Endothelial cell of umbilical vein (primary cell): ENCODE results near the gene RNF25. TPM values are rescaled to one million over a fixed set of nuclear protein-coding genes. Genes with fewer than 3 reads are reported as not detected.

Source experiments
- BruUV-seq: library from RNA; stranded (reverse); fragments of 400-500 nt; replicated peaks from 2 replicates; lab custom pipeline; 2021; lab: Mats Ljungman, UMichigan
- CTCF ChIA-PET: fragments of 300-600, 350-600 bp; sonication (Branson Sonifier 250); formaldehyde crosslinking; loops from one replicate; lab custom pipeline; 2021; ENCODE audit warnings: antibody characterized with exemption, inconsistent platforms; lab: Charles Lee
- POLR2A ChIA-PET: fragments of 300-600, 350-600 bp; sonication (Branson Sonifier 250); formaldehyde crosslinking; loops from one replicate; lab custom pipeline; 2021; ENCODE audit warnings: antibody characterized with exemption, inconsistent platforms; lab: Charles Lee
- DNase-seq: peaks from one replicate; pipeline ENCODE4 v3.0.0-alpha.2; 2011; ENCODE audit warnings: low read depth, low spot score
- FAIRE-seq: peaks from 2 replicates; lab custom pipeline; 2011; peaks lifted over from hg19 to GRCh38; lab: Jason Lieb, UNC
- H2AFZ ChIP-seq: 2 replicates; pipeline ENCODE4 v1.6.0; 2012; ENCODE audit warnings: low read depth, low read length, control low read depth, inconsistent platforms
- H3K27ac ChIP-seq: 2 replicates; pipeline ENCODE4 v1.5.1; 2011; ENCODE audit warnings: low read depth, mild to moderate bottlenecking, control low read depth, low read length, moderate library complexity; ENCODE audit not compliant: insufficient read depth
- H3K27me3 ChIP-seq, 2 experiments: 2 replicates each; pipeline versions ENCODE4 v1.6.0 to v1.6.1; 2011; ENCODE audit warnings: low read length in 2 of 2, mixed read lengths in 1 of 2; ENCODE audit not compliant: control insufficient read depth in 2 of 2, insufficient read depth in 2 of 2
- H3K36me3 ChIP-seq, 2 experiments: 2 replicates in 1 of 2; 3 replicates in 1 of 2; pipeline ENCODE4 v1.5.1; 2011; ENCODE audit warnings: low read length in 2 of 2, mild to moderate bottlenecking in 1 of 2, moderate library complexity in 1 of 2; ENCODE audit not compliant: control insufficient read depth in 2 of 2, insufficient read depth in 2 of 2; ENCODE audit errors: extremely low read depth in 1 of 2
- H3K4me1 ChIP-seq: 3 replicates; pipeline ENCODE4 v1.5.1; 2011; ENCODE audit warnings: mild to moderate bottlenecking, low read length; ENCODE audit not compliant: control insufficient read depth, insufficient read depth; ENCODE audit errors: extremely low read depth
- H3K4me2 ChIP-seq: 2 replicates; pipeline ENCODE4 v1.6.1; 2011; ENCODE audit warnings: low read length, control low read depth, mixed read lengths; ENCODE audit not compliant: insufficient read depth
- H3K4me3 ChIP-seq, 3 experiments: fragments of 200-600 bp in 1 of 3; sonication (generic), shearing (Covaris generic) in 1 of 3; replicated peaks in 1 of 3; 2 replicates each; pipeline ENCODE4 v1.5.1; 2011 to 2016; ENCODE audit warnings: control low read depth in 3 of 3, low read length in 3 of 3, mild to moderate bottlenecking in 2 of 3, inconsistent platforms in 1 of 3, low read depth in 1 of 3, moderate library complexity in 1 of 3; ENCODE audit not compliant: insufficient read depth in 1 of 3
- H3K79me2 ChIP-seq: 2 replicates; pipeline ENCODE4 v1.6.0; 2012; ENCODE audit warnings: low read length, inconsistent platforms; ENCODE audit not compliant: control insufficient read depth, insufficient read depth
- H3K9ac ChIP-seq: replicated peaks from 2 replicates; pipeline ENCODE3; 2011; ENCODE audit warnings: low read length, control low read depth; ENCODE audit not compliant: insufficient read depth; ENCODE audit errors: extremely low read depth
- H3K9me1 ChIP-seq: replicated peaks from 3 replicates; pipeline ENCODE4 v1.6.0; 2011; ENCODE audit warnings: mild to moderate bottlenecking, low read length; ENCODE audit not compliant: control insufficient read depth, insufficient read depth; ENCODE audit errors: extremely low read depth
- H3K9me3 ChIP-seq: replicated peaks from 2 replicates; pipeline ENCODE4 v1.5.1; 2012; ENCODE audit warnings: low read length, inconsistent platforms; ENCODE audit not compliant: control insufficient read depth, insufficient read depth
- H4K20me1 ChIP-seq: replicated peaks from 2 replicates; pipeline ENCODE3; 2011; ENCODE audit warnings: mild to moderate bottlenecking, low read length; ENCODE audit not compliant: control insufficient read depth, insufficient read depth; ENCODE audit errors: extremely low read depth
- CTCF ChIP-seq, 2 donors: IDR thresholded peaks; 1 replicate in 1 of 2; 2 replicates in 1 of 2; pipeline ENCODE4 v1.5.1; 2011; ENCODE audit warnings: low read length in 2 of 2, mild to moderate bottlenecking in 2 of 2, moderate library complexity in 2 of 2, control low read depth in 1 of 2, inconsistent platforms in 1 of 2, low read depth in 1 of 2; ENCODE audit not compliant: insufficient read depth in 1 of 2; ENCODE audit errors: extremely low read depth in 1 of 2
- EZH2 ChIP-seq: IDR thresholded peaks from 2 replicates; pipeline ENCODE4 v1.6.1; 2012; ENCODE audit warnings: borderline replicate concordance, low read depth, mild to moderate bottlenecking, moderate library complexity, low read length, inconsistent platforms; ENCODE audit not compliant: severe bottlenecking
- FOS ChIP-seq: IDR thresholded peaks from 2 replicates; pipeline ENCODE4 v1.6.1; 2011; ENCODE audit warnings: mild to moderate bottlenecking, low read length, moderate library complexity, borderline replicate concordance; ENCODE audit not compliant: insufficient read depth
- GATA2 ChIP-seq: IDR thresholded peaks from 2 replicates; pipeline ENCODE4 v1.7.0; 2011; ENCODE audit warnings: low read depth, mild to moderate bottlenecking, moderate library complexity, mixed read lengths, low read length; ENCODE audit not compliant: insufficient read length, insufficient read depth
- JUN ChIP-seq: IDR thresholded peaks from 2 replicates; pipeline ENCODE4 v1.6.1; 2011; ENCODE audit warnings: borderline replicate concordance, low read depth; ENCODE audit not compliant: insufficient read length, insufficient read depth
- MYC ChIP-seq: IDR thresholded peaks from one replicate; pipeline ENCODE4 v1.6.1; 2011; ENCODE audit warnings: mild to moderate bottlenecking, low read depth, low read length
- POLR2A ChIP-seq: IDR thresholded peaks from 2 replicates; pipeline ENCODE4 v1.6.1; 2012; ENCODE audit warnings: low read depth, mild to moderate bottlenecking, control low read depth, low read length
- POLR2AphosphoS5 ChIP-seq: IDR thresholded peaks from 2 replicates; pipeline ENCODE4 v1.6.1; 2012; ENCODE audit warnings: low read depth, mild to moderate bottlenecking, control low read depth, low read length, moderate library complexity; ENCODE audit not compliant: insufficient read depth
- dilution Hi-C: fragments of 300-500 bp; cut with MboI; formaldehyde crosslinking; loops from one replicate; pipeline ENCODE4 v1.15.0; 2019; ENCODE audit warnings: low sequenced_read_pairs; ENCODE audit not compliant: extremely low pct_ligation_motif_present
- intact Hi-C: fragments of 100-400 bp; cut with micrococcal nuclease; formaldehyde crosslinking; loops from one replicate; pipeline ENCODE4 v1.10.0; 2022
- polyA plus RNA-seq, 4 experiments: library from polyadenylated mRNA; depleted of rRNA in 3 of 4; stranded (reverse) in 3 of 4; unstranded in 1 of 4; fragments of >200 nt; gene quantifications; 2 replicates each; pipeline versions ENCODE4 v1.2.1 to v1.2.3, GENCODE V29; 2011 to 2012; ENCODE audit warnings: missing spikeins in 1 of 4
- total RNA-seq: library from RNA; stranded (reverse); gene quantifications from 2 replicates; pipeline ENCODE4 v1.2.3, GENCODE V29; 2021
- TF ChIP-seq, protein P1 (sequence below): IDR thresholded peaks from 2 replicates; pipeline ENCODE4 v1.6.1; 2011; ENCODE audit not compliant: insufficient read depth, insufficient read length

Gene RNF25
- total and polyA plus RNA-seq, 2 donors (not counting 3 experiments of a cell fraction or from before 2014, with no cell fraction given) = 38.2 to 61.1 TPM

GRCh38 chr2:218698885-218699284, 27.1 kb upstream of the RNF25 start:
- no peak overlapping the region for H2AFZ ChIP-seq
- no peak overlapping the region for H3K4me3 ChIP-seq
- no peaks in the 10 kb centered on the region for H4K20me1 ChIP-seq
- no peak for TF ChIP-seq EZH2
- no peak for TF ChIP-seq POLR2A
- no peak for TF ChIP-seq JUN
- TF ChIP-seq GATA2 = no peak
- TF ChIP-seq POLR2AphosphoS5 = no peak
- TF ChIP-seq, protein P1, sequence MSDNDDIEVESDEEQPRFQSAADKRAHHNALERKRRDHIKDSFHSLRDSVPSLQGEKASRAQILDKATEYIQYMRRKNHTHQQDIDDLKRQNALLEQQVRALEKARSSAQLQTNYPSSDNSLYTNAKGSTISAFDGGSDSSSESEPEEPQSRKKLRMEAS = no peak
- TF ChIP-seq MYC = no peak
- no peak for TF ChIP-seq FOS
- no peak for TF ChIP-seq CTCF (IDR thresholded peaks at IDR 0.05; ENCODE audit: extremely low read depth in 1 of 2, insufficient read depth in 1 of 2, low read depth in 1 of 2, low read length in 2 of 2)
- intact Hi-C loops (no loop called here), dilution Hi-C loops (no loop called here)
- DNase-seq (no peak), FAIRE-seq (no peak)
- no peak overlapping the region for H3K4me2 ChIP-seq
- no peaks in the 10 kb centered on the region for H3K4me1 ChIP-seq
- H3K79me2 ChIP-seq = no peaks in the 10 kb centered on the region
- BruUV-seq = no TSS peak
- no peak overlapping the region for H3K27ac ChIP-seq
- POLR2A ChIA-PET = no interaction called here
- H3K27me3 ChIP-seq = no peaks in the 10 kb centered on the region
- CTCF ChIA-PET = interaction anchor here (2.3 to 4.5 kb wide), 3 partner anchors 12 to 149 kb away, joined by 9 to 20 read pairs (median 11); partner anchors contain the start of gene TTLL4
- no peaks in the 10 kb centered on the region for H3K9me1 ChIP-seq
- H3K9ac ChIP-seq = no peak overlapping the region
- peaks cover 2 to 6% of the 10 kb centered on the region in 2 experiments for H3K36me3 ChIP-seq
- no peaks in the 10 kb centered on the region for H3K9me3 ChIP-seq
